GM18505 (cell line): ENCODE results near the gene MEAK7.

Experiments
- ATAC-seq: cut with Tn5 transposase; IDR thresholded peaks from one replicate; pipeline ENCODE4 v1.9.1; 2021; ENCODE audit not compliant: unreplicated experiment
- POLR2A ChIP-seq: IDR thresholded peaks from 4 replicates; pipeline ENCODE4 v1.6.1; 2011; ENCODE audit warnings: borderline replicate concordance; ENCODE audit not compliant: insufficient read depth, insufficient read length; ENCODE audit errors: extremely low read depth

The MEAK7 gene

DNA sequence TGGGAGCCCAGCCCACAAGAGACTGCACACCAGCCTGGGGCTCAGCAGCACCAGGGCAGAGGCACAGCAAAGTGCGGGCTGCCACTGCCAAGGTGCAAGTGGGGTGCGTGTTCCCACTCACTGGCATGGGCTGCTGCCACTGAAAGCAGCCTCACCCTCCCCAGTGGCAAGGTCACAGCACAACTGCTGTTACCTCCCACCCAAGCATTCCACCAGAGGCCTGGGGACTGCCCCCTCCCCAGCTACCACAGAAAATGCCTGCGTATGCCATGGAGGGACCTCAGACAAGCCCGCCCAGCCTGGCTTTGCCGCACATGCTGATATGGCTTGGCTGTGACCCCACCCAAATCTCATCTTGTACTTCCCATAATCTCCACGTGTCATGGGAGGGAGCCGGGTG lies 33.1 kb downstream of the MEAK7 start:
- TF ChIP-seq POLR2A = no peak
- no peak for ATAC-seq

GRCh38 chr16:84467709-84468108 lies 36.8 kb downstream of the MEAK7 start:
- TF ChIP-seq POLR2A = no peak
- no peak for ATAC-seq

DNA sequence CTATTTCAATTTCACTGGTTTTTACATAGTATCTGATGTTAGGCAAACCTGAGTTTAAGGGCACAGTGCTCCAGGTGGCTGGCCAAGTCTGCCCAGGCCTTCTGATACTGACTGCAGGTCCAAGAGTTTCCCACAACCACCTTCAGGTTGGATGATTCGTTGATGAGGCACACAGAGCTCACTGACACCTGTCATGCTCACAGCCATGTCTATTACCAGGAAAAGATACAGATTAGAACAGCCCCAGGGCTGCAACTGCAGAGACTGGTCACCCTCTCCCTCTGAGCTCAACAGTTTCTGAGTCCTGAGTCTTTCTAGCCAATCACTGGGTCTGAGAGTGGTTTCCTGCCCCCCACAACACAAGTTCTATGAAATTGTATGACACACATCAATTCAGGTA lies 37.2 kb downstream of the MEAK7 start:
- no peak for ATAC-seq
- no peak for TF ChIP-seq POLR2A

- ATAC-seq = no peak
- TF ChIP-seq POLR2A = no peak
Measured at GRCh38 chr16:84466692-84467091, 37.8 kb downstream of the MEAK7 start.

DNA sequence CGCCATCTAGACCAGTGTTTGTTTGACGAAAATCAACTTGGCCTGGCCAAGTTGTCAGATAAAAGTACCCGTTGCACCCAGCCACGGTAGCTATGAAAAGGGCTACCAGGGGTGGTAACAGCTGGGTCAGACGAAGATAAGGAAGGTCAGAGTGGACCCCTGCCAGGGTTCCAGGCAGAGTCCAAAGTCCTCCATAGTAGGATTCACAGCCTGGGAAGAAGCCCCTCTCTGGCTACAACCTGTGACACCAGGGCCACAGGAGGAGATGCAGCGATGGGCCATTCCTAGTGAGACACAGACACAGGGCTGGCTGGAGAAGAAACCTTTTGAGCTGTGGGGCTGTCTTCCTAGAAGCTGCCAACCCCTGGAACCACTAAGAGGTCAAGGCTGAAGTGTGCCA lies 39.3 kb downstream of the MEAK7 start:
- no peak for TF ChIP-seq POLR2A
- no peak for ATAC-seq

DNA sequence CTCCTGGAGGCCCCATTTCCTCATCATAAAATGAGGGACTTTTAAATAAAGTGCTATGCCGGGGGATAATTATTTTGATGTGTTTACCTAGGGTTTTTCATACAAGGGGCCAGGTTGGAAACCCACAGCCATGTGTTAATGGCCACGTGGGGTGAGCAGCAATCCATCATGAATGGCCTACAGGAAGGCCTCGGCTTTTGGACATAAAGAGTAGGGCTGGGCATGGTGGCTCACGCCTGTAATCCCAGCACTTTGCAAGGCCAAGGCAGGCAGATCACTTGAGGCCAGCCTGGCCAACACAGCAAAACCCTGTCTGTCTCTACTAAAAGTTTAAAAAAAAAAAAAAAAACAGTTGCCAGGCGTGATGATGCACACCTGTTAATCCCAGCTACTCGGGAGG lies 40.3 kb downstream of the MEAK7 start:
- no peak for TF ChIP-seq POLR2A
- ATAC-seq = no peak

GRCh38 chr16:84463221-84463620 lies 41.2 kb downstream of the MEAK7 start:
- no peak for TF ChIP-seq POLR2A
- ATAC-seq = no peak

DNA sequence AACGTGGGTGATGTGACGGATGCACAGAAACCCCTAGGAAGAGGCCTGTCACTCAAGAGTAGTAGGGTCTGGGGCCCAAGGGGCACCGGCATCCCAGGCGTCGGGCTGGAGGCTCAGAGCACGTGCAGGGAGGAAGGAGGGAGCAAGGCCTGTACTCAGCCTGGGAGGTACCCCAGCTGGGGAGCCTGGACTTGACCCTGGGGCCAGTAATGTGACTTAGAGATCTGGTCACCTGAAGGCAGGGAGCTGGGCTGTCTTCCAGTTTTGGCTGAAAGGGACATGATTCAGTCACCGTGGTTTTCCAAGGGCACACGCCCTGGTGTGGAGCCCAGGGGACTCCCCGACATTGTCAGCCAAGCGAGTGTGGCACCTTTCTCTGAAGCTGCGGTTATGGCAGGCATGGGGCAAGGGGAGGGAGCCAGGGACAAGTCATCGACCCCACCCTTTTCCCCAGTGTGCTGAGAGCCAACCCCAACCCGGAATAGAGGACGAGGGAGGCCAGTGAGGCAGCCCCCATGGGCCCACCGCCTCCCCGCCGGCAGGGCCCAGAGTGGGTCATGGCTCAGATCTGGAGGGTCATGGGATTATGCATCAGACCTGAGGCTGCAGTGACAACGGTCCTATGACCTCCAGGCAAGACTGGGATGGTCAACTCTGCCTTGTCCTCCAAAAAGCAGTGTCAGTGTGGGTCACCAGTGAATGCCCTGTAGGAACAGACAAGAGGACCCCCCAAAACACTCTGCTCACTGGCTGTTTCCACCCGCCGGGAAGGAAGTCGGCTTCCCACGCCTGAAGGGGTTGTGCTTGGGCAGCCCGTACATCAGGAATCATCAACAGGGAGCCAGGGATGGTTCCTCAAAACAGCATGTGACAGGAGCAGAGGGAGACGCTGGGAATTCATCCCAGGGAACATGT lies 41.9 kb downstream of the MEAK7 start:
- TF ChIP-seq POLR2A = no peak
- ATAC-seq = no peak

GRCh38 chr16:84461413-84462295 lies 42.8 kb downstream of the MEAK7 start:
- no peak for TF ChIP-seq POLR2A
- ATAC-seq = no peak

DNA sequence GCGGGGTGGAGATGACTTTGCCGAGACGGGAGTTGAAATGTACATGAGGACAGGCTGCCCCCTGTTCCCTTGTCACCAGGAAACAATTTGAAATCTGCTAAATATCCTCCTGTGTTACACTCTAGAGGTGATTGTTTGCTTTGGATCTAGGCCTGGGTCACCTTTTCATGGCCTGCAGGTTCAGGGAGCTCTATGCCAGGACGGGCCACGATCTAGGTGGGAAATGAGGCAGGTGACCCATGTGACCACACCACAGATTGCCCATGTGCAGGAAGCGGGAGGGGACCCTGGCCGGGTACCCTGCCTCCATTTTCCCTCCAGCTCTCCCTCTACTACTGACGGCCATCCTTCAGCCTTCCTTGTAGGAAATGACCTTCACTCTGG lies 43.4 kb downstream of the MEAK7 start:
- no peak for TF ChIP-seq POLR2A
- ATAC-seq = no peak

- ATAC-seq = no peak
- no peak for TF ChIP-seq POLR2A
Measured at GRCh38 chr16:84460406-84461028, 43.9 kb downstream of the MEAK7 start.

DNA sequence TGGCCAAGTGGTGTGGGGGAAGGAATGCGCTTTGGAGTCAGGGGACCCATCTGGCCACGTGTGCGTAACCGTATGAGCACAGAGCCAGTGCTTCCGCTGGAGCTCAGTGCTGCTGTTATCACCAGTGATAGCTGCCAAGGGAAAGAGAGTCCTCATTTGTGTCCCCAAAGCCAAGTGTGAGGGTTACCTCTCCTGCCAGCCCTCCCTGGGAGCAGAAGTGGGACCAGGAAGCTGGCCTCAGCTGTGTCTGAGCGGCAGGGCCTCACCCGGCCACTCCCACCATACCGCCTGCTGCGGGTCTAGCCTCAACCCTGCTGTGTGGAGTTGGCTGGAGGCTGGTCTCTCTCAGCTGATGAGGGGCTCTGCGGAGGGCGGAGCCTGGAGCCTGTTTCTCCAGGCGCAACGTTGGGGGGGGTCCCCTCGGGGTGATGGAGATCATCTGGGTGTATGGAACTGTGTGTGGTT lies 44.5 kb downstream of the MEAK7 start:
- no peak for TF ChIP-seq POLR2A
- no peak for ATAC-seq

- ATAC-seq = no peak
Measured at GRCh38 chr16:84459533-84459894, 44.9 kb downstream of the MEAK7 start.

More at GRCh38 chr16:84459533-84459894, 44.9 kb downstream of the MEAK7 start:
- TF ChIP-seq POLR2A = no peak
